Epidermal melanocyte (primary cell): ENCODE results near the gene CCDC102A.
"Not testable (repeated sequence)": the region's sequence is repeated elsewhere in the genome, so short reads cannot be mapped to it uniquely, and the experiment has no call there.

Source experiments
- DNase-seq: peaks from one replicate; pipeline ENCODE4 v3.0.0; 2011; ENCODE audit warnings: low spot score; ENCODE audit not compliant: insufficient read length

CCDC102A gene

GRCh38 chr16:57565461-57565860, 29.1 kb upstream of the CCDC102A start:
- no peak for DNase-seq

DNA sequence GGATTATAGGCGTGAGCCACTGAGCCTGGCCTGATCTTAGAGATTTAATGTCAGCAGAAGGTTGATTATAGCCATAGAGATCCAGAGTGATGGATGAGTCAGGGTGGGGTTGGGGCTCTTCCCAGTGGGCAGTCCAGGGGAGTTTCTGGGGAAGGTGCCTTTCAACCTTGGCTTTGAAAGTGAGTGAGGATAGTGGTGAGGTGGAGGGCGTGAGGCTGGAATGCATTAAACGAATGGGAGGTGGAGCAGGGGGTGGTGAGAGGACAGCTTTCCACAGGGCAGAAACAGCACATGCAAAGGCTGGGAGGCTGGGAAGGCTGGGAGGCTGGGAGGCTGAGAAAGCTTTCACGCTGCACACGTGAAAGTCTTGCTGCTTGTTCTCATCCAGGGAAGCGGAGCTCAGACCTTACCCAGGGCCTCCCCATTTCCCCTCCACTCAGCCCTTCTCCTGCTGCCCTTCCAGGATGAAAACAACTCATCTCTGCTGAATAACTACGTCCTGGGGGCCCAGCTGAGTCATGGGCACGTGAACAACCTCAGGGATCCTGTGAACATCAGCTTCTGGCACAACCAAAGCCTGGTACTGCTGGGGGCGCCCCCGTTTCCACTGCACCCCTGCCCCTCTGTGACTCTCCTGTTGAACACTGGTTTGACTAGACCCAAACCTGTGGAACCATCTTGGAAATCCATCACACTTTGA, 28.4 kb upstream of the CCDC102A start:
- no peak for DNase-seq

DNA sequence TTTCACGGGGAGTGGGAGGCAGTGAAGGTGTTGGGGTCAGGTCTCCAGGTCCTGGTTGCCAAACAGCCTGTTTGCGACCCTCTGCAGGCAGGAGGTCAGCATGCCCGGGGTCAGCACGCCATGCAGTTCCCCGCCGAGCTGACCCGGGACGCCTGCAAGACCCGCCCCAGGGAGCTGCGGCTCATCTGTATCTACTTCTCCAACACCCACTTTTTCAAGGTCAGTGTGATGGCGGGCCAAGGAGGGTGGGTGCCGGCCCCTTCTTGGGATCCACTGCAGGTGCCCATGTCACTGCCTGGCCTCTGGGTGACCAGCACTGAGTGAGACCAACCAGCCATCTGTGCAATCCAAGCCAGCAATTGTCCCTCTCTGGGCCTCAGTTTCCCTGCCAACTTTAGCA, 27.4 kb upstream of the CCDC102A start:
- DNase-seq, result no peak

DNA sequence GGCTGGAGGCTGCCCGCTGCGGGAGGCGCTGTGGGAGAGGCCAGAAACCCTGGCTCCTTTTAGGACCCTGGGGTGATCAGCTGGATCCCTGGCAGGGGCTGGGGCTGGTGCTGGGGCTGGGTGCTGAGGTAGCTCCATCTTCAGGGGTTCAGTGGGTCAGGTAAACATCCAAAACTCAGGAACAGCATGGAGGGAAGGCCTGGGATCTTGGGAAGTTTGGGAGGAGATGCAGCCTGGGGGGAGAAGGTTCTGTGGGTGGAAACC, 27.0 kb upstream of the CCDC102A start:
- DNase-seq, result no peak

GRCh38 chr16:57562669-57563486, 26.5 kb upstream of the CCDC102A start:
- no peak for DNase-seq

GRCh38 chr16:57562066-57562465, 25.7 kb upstream of the CCDC102A start:
- DNase-seq, result no peak

- no peak for DNase-seq
Observed at GRCh38 chr16:57559072-57559790, 22.9 kb upstream of the CCDC102A start.

- no peak for DNase-seq
Observed at GRCh38 chr16:57556941-57557541, 20.7 kb upstream of the CCDC102A start.

DNA sequence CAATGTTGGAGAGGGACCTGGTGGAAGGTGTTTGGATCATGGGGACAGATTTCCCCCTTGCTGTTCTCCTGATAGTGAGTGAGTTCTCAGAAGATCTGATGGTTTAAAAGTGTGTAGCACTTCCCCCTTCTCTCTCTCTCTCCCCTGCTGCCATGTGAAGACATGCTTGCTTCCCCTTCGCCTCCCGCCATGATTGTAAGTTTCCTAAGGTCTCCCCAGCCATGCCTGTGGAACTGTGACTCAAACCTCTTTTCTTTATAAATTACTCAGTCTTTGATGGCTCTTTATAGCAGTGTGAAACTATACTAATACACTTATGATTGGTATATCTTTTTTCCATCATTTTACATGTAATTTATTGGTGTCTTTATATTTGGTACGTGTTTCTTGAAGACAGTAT, 19.5 kb upstream of the CCDC102A start:
- no peak for DNase-seq

GRCh38 chr16:57551057-57551456, 14.7 kb upstream of the CCDC102A start:
- no peak for DNase-seq

- DNase-seq, result no peak
Observed at GRCh38 chr16:57549730-57550129, 13.4 kb upstream of the CCDC102A start.

DNA sequence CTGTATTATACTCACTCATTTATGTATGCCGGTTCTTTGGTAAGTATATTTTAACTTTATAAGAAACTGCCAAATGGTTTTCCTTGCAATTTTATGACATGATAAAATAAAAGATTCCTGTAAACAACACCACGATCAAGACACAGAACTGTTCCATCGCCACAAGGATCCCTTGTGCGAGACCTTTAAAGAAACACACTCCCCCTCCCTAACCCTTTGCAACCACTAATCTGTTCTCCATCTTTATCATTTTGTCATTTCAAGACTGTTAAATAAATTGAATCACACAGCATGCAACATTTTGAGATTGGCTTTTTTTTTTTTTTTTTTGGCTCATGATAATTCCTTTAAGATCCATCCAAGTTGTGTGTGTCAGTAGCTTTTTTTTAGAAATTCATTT, 12.0 kb upstream of the CCDC102A start:
- no peak for DNase-seq

- not testable (repeated sequence) for DNase-seq
Observed at GRCh38 chr16:57547524-57547923, 11.2 kb upstream of the CCDC102A start.

DNA sequence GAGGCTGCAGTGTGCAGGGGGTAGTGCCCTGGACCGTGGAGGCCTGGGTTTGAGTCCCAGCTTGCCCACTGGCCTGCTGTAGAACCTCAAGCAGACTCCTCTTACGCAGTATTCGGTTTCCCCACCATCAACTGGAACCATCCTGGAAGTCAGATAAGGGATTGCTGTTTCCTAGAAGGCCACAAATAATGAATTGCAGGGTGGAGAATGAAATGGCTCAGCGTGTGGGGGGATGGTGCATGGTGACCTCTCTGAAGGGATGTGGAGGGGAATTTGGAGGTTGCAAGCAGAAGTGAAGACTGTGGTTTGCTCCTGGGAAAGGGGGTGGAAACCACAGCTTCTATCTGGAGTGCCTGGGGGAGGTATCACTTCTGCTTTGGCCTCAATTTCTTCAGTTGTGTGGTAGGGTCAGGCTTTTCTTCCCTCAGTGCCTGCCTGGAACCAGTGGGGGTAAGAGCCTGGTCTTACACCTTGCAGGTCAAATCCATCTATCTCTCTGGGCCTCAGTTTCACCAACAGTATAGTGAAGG, 7.8 kb upstream of the CCDC102A start:
- DNase-seq, result no peak

DNA sequence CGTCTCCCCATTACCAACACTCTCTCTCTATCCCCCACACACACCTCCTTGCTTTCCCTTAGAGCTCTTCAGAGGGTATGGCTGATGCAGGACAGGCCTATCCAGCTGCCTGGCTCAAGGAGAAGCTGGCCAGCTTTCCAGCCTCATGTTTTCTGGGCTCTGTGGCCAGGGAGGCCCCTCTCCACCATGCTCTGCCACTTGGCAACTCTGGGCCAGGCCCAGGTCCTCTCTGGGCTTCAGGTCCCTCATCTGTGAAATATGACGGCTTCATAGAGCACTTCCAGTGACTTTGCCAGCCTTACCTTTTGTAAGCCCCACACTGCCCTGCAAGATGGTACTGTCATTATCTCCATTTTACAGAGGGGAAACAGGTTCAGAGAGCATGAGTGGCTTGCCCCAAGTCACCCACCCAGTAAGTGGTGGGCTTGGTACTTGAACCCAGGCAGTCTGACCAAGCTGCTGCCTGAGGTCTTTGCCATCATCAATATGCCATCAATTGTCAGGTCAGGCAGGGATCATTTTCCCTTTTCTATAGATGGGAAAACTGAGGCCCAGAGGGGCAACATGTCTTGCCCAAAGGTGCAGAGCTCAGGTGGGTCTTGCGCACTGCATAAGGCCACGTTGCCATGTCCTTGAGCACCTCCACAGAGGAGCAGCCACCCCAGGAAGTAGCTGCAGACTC, 5.5 kb upstream of the CCDC102A start:
- no peak for DNase-seq

- no peak for DNase-seq
Observed at GRCh38 chr16:57540906-57541753, 4.8 kb upstream of the CCDC102A start.

- DNase-seq, result no peak
Observed at GRCh38 chr16:57540387-57540786, 4.0 kb upstream of the CCDC102A start.

GRCh38 chr16:57539072-57539796, 2.9 kb upstream of the CCDC102A start:
- DNase-seq, result no peak

DNA sequence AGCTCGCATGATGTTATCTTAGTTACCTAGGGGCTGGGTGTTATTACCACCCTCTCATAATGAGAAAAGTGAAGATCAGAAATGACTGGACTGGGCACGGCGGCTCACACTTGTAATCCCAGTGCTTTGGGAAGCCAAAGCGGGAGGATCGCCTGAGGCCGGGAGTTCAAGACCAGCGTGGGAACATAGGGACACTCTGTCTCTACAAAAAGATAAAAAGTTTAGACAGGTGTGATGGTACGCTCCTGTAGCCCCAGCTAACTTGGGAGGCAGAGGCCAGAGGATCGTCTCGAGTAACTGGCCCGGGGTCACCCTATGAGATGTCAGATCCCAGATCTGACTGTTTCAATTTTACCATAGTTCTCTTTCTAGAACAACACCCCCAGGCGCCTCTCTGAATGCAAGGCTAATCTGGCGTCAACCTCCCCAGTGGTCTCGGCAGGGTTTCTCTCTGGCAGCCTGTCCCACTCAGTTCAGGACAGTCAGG, 1.9 kb upstream of the CCDC102A start:
- no peak for DNase-seq
